IMR-90 (cell line): ENCODE measurements around the gene FBXL4.

Source experiments
- CTCF ChIP-seq: conservative IDR thresholded peaks from 2 replicates; pipeline ENCODE4 v1.5.1; 2012; ENCODE audit warnings: mild to moderate bottlenecking, low read depth, low read length, improper control_type of control experiment
- RAD21 ChIP-seq: IDR thresholded peaks from 2 replicates; pipeline ENCODE4 v1.6.1; 2012; ENCODE audit warnings: low read length, improper control_type of control experiment
- USF2 ChIP-seq: fragments of 150-350 bp; IDR thresholded peaks from 2 replicates; pipeline ENCODE4 v1.6.1; 2017; ENCODE audit warnings: mild to moderate bottlenecking, antibody characterized with exemption, low read length, low read depth

- TF ChIP-seq CTCF (no peak), USF2 (no peak), RAD21 (no peak)
These were observed 124.2 kb downstream of the FBXL4 start for GRCh38 chr6:98823428-98824161.
